H1 (cell line): ENCODE data around the gene DNAJC6. TPM values are rescaled to one million over a fixed set of nuclear protein-coding genes. Genes with fewer than 3 reads are reported as not detected.
"Not testable (repeated sequence)": the region's sequence is repeated elsewhere in the genome, so short reads cannot be mapped to it uniquely, and the experiment has no call there.

Experiments
- CTCF ChIA-PET: fragments of 300-600 bp; sonication (Branson Sonifier 250); formaldehyde crosslinking; loops from one replicate; lab custom pipeline; 2021; ENCODE audit not compliant: partially characterized antibody; lab: Charles Lee
- POLR2A ChIA-PET: fragments of 300-600 bp; sonication (Branson Sonifier 250); formaldehyde crosslinking; loops from one replicate; lab custom pipeline; 2021; ENCODE audit warnings: inconsistent platforms; ENCODE audit not compliant: partially characterized antibody; lab: Charles Lee
- DNase-seq, 2 experiments: peaks; one replicate each; pipeline versions ENCODE4 v3.0.0 to v3.0.0-alpha.2; 2010 to 2022; ENCODE audit warnings: low spot score in 2 of 2, low read depth in 1 of 2, mixed read lengths in 1 of 2
- FAIRE-seq: peaks from 2 replicates; lab custom pipeline; 2011; peaks lifted over from hg19 to GRCh38; lab: Jason Lieb, UNC
- H2AFZ ChIP-seq: 2 replicates; pipeline ENCODE4 v1.8.1; 2012; ENCODE audit warnings: low read length, inconsistent platforms
- H2AK5ac ChIP-seq: 2 replicates; pipeline ENCODE4 v1.6.1; 2013; ENCODE audit warnings: low read depth, low read length
- H2BK120ac ChIP-seq: replicated peaks from 2 replicates; pipeline ENCODE3; 2013; ENCODE audit warnings: low read depth, low read length, inconsistent platforms
- H2BK12ac ChIP-seq: 2 replicates; pipeline ENCODE4 v1.6.1; 2013; ENCODE audit warnings: low read depth, low read length
- H2BK15ac ChIP-seq: 2 replicates; pipeline ENCODE4 v1.6.1; 2013; ENCODE audit warnings: low read length
- H2BK20ac ChIP-seq: 2 replicates; pipeline ENCODE4 v1.6.1; 2013; ENCODE audit warnings: low read length
- H2BK5ac ChIP-seq: 2 replicates; pipeline ENCODE4 v1.6.1; 2013; ENCODE audit warnings: low read depth, low read length
- H3K14ac ChIP-seq: 2 replicates; pipeline ENCODE4 v1.6.1; 2013; ENCODE audit warnings: inconsistent platforms; ENCODE audit not compliant: insufficient read length
- H3K18ac ChIP-seq: 2 replicates; pipeline ENCODE4 v1.6.1; 2013; ENCODE audit warnings: low read length; ENCODE audit errors: extremely low read depth
- H3K23ac ChIP-seq: 2 replicates; pipeline ENCODE4 v1.6.1; 2013; ENCODE audit warnings: inconsistent platforms; ENCODE audit not compliant: insufficient read length
- H3K23me2 ChIP-seq: 2 replicates; pipeline ENCODE4 v1.6.1; 2013; ENCODE audit warnings: low read depth, low read length
- H3K27ac ChIP-seq: 2 replicates; pipeline ENCODE4 v1.6.1; 2011; ENCODE audit warnings: low read depth, low read length, inconsistent platforms
- H3K27me3 ChIP-seq, 4 experiments: replicated peaks in 1 of 4; 1 replicate in 1 of 4; 2 replicates in 3 of 4; pipeline versions ENCODE4 v1.6.1 to v1.8.1; 2011 to 2013; ENCODE audit warnings: low read length in 3 of 4, mild to moderate bottlenecking in 3 of 4, inconsistent platforms in 2 of 4, mixed read lengths in 2 of 4, moderate library complexity in 1 of 4; ENCODE audit not compliant: control insufficient read depth in 3 of 4, insufficient read depth in 3 of 4; ENCODE audit errors: extremely low read depth in 1 of 4
- H3K36me3 ChIP-seq, 4 experiments: 2 replicates each; pipeline versions ENCODE4 v1.6.1 to v1.8.1; 2011 to 2013; ENCODE audit warnings: mild to moderate bottlenecking in 4 of 4, low read length in 3 of 4, moderate library complexity in 2 of 4, control low read depth in 1 of 4, inconsistent platforms in 1 of 4; ENCODE audit not compliant: insufficient read depth in 4 of 4, control insufficient read depth in 2 of 4
- H3K4ac ChIP-seq: replicated peaks from 2 replicates; pipeline ENCODE3; 2013; ENCODE audit warnings: low read length, low read depth, mixed read lengths, inconsistent platforms; ENCODE audit not compliant: insufficient read length
- H3K4me1 ChIP-seq, 4 experiments: replicated peaks in 1 of 4; 1 replicate in 1 of 4; 2 replicates in 3 of 4; pipeline versions ENCODE4 v1.6.1 to v1.8.1; 2011 to 2013; ENCODE audit warnings: low read length in 3 of 4, inconsistent platforms in 2 of 4, mixed read lengths in 1 of 4; ENCODE audit not compliant: insufficient read depth in 4 of 4, control insufficient read depth in 3 of 4
- H3K4me2 ChIP-seq, 2 experiments: 2 replicates each; pipeline versions ENCODE4 v1.6.1 to v1.8.1; 2011 to 2013; ENCODE audit warnings: low read depth in 2 of 2, low read length in 2 of 2, control low read depth in 1 of 2, inconsistent platforms in 1 of 2, mild to moderate bottlenecking in 1 of 2; ENCODE audit not compliant: insufficient read depth in 1 of 2
- H3K4me3 ChIP-seq, 4 experiments: fragments of 200-600, 300-600 bp in 1 of 4; sonication (generic), shearing (Covaris generic), sonication (Bioruptor Twin) in 1 of 4; 2 replicates each; pipeline versions ENCODE4 v1.5.1 to v1.8.1; 2011 to 2016; ENCODE audit warnings: low read length in 4 of 4, low read depth in 3 of 4, control low read depth in 2 of 4, inconsistent platforms in 2 of 4, mild to moderate bottlenecking in 2 of 4, mixed read lengths in 1 of 4, moderate library complexity in 1 of 4; ENCODE audit not compliant: insufficient read depth in 2 of 4; ENCODE audit errors: extremely low read depth in 1 of 4
- H3K56ac ChIP-seq: replicated peaks from 2 replicates; pipeline ENCODE3; 2013; ENCODE audit warnings: low read depth, mild to moderate bottlenecking, mixed read lengths, low read length, inconsistent platforms; ENCODE audit not compliant: insufficient read length
- H3K79me1 ChIP-seq: 2 replicates; pipeline ENCODE4 v1.6.1; 2013; ENCODE audit warnings: low read depth, low read length, control low read depth
- H3K79me2 ChIP-seq, 2 experiments: 2 replicates each; pipeline versions ENCODE4 v1.6.1 to v1.8.1; 2012 to 2013; ENCODE audit warnings: low read length in 2 of 2, mild to moderate bottlenecking in 2 of 2, inconsistent platforms in 1 of 2; ENCODE audit not compliant: insufficient read depth in 2 of 2, control insufficient read depth in 1 of 2
- H3K9ac ChIP-seq, 4 experiments: replicated peaks in 1 of 4; 1 replicate in 1 of 4; 2 replicates in 3 of 4; pipeline versions ENCODE4 v1.6.1 to v1.8.1; 2011 to 2013; ENCODE audit warnings: low read depth in 3 of 4, low read length in 3 of 4, control low read depth in 2 of 4, mild to moderate bottlenecking in 2 of 4, moderate library complexity in 2 of 4, inconsistent platforms in 1 of 4; ENCODE audit errors: extremely low read depth in 1 of 4
- H3K9me3 ChIP-seq, 2 experiments: 2 replicates each; pipeline versions ENCODE4 v1.6.1 to v1.8.1; 2012 to 2013; ENCODE audit warnings: mild to moderate bottlenecking in 2 of 2, moderate library complexity in 2 of 2, control low read depth in 1 of 2, inconsistent platforms in 1 of 2, low read depth in 1 of 2, low read length in 1 of 2, mixed read lengths in 1 of 2; ENCODE audit not compliant: insufficient read depth in 2 of 2
- H4K20me1 ChIP-seq, 2 experiments: replicated peaks in 1 of 2; 2 replicates each; pipeline versions ENCODE3 to v1.8.1; 2011 to 2013; ENCODE audit warnings: inconsistent platforms in 2 of 2, low read length in 2 of 2, mild to moderate bottlenecking in 1 of 2; ENCODE audit not compliant: insufficient read depth in 2 of 2, control insufficient read depth in 1 of 2
- H4K5ac ChIP-seq: 2 replicates; pipeline ENCODE4 v1.6.1; 2013; ENCODE audit warnings: low read length, low read depth, mixed read lengths, inconsistent platforms; ENCODE audit not compliant: insufficient read length
- H4K8ac ChIP-seq: 2 replicates; pipeline ENCODE4 v1.8.0; 2013; ENCODE audit warnings: mild to moderate bottlenecking, moderate library complexity, low read length, inconsistent platforms; ENCODE audit not compliant: insufficient read depth; ENCODE audit errors: extremely low read depth
- H4K91ac ChIP-seq: replicated peaks from 2 replicates; pipeline ENCODE3; 2013; ENCODE audit warnings: low read length, mixed read lengths, inconsistent platforms; ENCODE audit not compliant: insufficient read length
- WGBS, 2 experiments: shearing (Covaris generic) in 1 of 2; methylation state at CpG; one replicate each; pipeline versions ENCODE4 v1.1.6 to v1.1.7; 2013 to 2015; ENCODE audit warnings: low lambda C conversion rate in 2 of 2, mixed read lengths in 2 of 2, inconsistent platforms in 1 of 2, low coverage in 1 of 2, missing lambda C conversion rate in 1 of 2; ENCODE audit not compliant: insufficient replicate concordance in 2 of 2, insufficient coverage in 1 of 2, insufficient read length in 1 of 2; ENCODE audit errors: extremely low coverage in 1 of 2, missing lambda C conversion rate in 1 of 2; 5-methylcytosine and 5-hydroxymethylcytosine counted together
- polyA plus RNA-seq, 7 experiments: library from polyadenylated mRNA; depleted of rRNA in 3 of 7; stranded (reverse) in 5 of 7; unstranded in 2 of 7; fragments of >200 nt in 5 of 7; fragments of 200-250 nt in 2 of 7; gene quantifications; 1 replicate in 5 of 7; 2 replicates in 1 of 7; 4 replicates in 1 of 7; pipeline versions ENCODE4 v1.2.1 to v1.2.3, GENCODE V29; 2011 to 2013; ENCODE audit warnings: missing spikeins in 2 of 7, mixed read lengths in 2 of 7
- total RNA-seq: library from RNA; stranded (reverse); fragmentation: NEBNext Ultra II Directional; extraction: Animal tissue kit (Norgen Biotek cat#: 25700); gene quantifications from 2 replicates; pipeline ENCODE4 v1.2.1, GENCODE V29; 2021

Gene DNAJC6
- total and polyA plus RNA-seq, 2 of the 8 experiments (the other 6 are each of a cell fraction or from before 2014, with no cell fraction given) = 1.6 to 3.0 TPM

DNA sequence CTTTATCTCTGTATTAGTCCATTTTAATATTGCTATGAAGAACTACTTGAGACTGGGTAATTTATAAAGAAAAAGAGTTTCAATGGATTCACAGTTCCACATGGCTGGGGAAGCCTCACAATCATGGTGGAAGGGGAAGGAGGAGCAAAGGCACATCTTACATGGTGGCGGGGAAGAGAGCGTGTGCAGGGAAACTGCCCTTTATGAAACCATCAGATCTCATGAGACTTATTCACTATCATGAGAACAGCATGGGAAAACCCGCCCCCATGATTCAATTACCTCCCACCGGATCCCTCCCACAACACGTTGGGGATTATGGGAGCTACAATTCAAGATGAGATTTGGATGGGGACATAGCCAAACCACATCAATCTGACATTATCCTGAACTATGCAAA, 75.1 kb downstream of the DNAJC6 start:
- H3K23me2 ChIP-seq, H3K18ac ChIP-seq, H2AFZ ChIP-seq, H3K27me3 ChIP-seq, H2BK15ac ChIP-seq, H4K8ac ChIP-seq, H3K4me2 ChIP-seq, H4K91ac ChIP-seq, FAIRE-seq, H3K56ac ChIP-seq, H3K79me1 ChIP-seq, H3K9me3 ChIP-seq, H4K5ac ChIP-seq, H3K36me3 ChIP-seq, H3K4me3 ChIP-seq, H3K14ac ChIP-seq, H2BK120ac ChIP-seq, H2BK12ac ChIP-seq, DNase-seq, H3K23ac ChIP-seq, H3K27ac ChIP-seq, H2AK5ac ChIP-seq, H3K4ac ChIP-seq, H3K9ac ChIP-seq, H3K4me1 ChIP-seq, H4K20me1 ChIP-seq, H2BK5ac ChIP-seq, H3K79me2 ChIP-seq, POLR2A ChIA-PET, H2BK20ac ChIP-seq: not testable (repeated sequence)
- CTCF ChIA-PET = interaction anchor here (0.7 to 1.7 kb wide), 2 partner anchors 9 to 46 kb away, joined by 3 to 5 read pairs; no protein-coding TSS in a partner anchor
- WGBS, 2 experiments = 95% methylated on average over 5 of the region's 5 CpGs; no CpG with 5 or more reads in 1 of the 2 experiments
